Endometrial microvascular endothelial cells (primary cell): ENCODE measurements around the gene SLITRK3. TPM values are rescaled to one million over a fixed set of nuclear protein-coding genes. Genes with fewer than 3 reads are reported as not detected.

Experiments
- total RNA-seq: library from RNA; depleted of rRNA; stranded (reverse); fragments of >200 nt; gene quantifications from one replicate; pipeline ENCODE4 v1.2.3, GENCODE V29; 2015; ENCODE audit errors: inconsistent ontology term

The SLITRK3 gene
- total RNA-seq, 1 donor from 2014 or later = not detected

Other genes starting within 250 kb of the SLITRK3 start
- not detected for gene SI, start 117.9 kb downstream of the SLITRK3 start, total RNA-seq